Activated CD4-positive, alpha-beta T cell treated with anti-CD3 and anti-CD28 coated beads, Interleukin-2, Interleukin-6, amounts not matched to agents 100 ng/mL and 50 ng/mL, durations not matched to agents 16 hours and 8 hours (primary cell): ENCODE results near the gene SACM1L.
"Not testable (repeated sequence)": the region's sequence is repeated elsewhere in the genome, so short reads cannot be mapped to it uniquely, and the experiment has no call there.

Experiments used
- DNase-seq: peaks from one replicate; pipeline ENCODE4 v3.0.0-alpha.2; 2020

SACM1L gene

DNA sequence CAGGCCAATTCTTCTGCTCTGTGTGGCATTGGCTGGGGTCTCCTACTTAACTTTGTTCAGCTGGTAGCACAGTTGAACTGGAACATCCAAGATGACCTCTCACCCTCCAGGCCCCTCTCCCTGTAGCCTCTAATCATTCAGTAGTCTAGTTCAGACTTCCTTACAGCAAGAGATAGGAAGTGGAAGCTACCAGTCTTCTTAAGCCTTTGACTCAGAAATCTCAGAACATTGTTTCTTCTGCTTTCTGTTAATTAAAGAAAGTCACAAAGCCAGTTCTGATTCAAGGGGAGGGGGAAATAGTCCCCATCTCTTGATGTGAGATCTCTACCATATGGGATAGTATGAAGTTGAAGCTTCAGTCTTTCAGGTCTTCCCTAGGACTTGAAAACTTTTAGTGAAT lies 18.8 kb upstream of the SACM1L start:
- no peak for DNase-seq

DNA sequence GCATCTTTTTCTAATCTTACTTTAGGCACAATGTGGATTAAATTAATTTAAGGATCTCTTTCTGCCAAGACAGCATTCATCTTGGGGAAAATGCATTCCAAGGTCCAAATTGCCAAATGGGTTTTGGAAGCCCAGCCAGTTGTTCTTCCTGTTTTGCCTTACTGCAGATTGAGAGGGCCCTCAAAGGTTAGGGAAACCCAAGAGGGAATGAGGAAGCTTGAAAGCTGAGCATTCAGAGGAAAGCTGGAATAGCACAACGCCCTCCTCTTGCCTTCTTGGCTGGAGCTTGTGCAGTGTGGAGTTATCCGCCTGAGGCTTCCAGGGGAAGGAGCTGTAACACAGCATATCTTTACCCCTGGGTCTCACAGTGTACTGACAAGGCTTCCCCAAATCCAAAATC lies 18.2 kb upstream of the SACM1L start:
- DNase-seq: no peak

DNA sequence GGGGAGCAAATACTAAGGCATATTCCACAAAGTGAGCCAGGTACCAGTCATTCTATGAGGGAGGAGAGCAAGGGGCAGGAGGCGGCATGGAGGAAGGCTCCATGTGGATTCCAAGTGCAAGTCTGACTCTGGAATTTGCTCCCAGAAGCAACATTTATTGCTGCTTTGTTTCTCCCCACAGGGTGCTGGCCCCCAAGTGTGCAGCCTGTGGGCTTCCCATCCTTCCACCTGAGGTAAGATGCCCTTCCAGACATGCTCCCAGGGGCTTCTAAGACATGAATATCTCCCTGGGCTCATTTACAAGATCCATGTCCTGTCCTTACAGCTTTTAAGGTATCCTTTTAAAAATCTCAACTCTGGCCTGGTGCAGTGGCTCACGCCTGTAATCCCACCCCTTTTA lies 15.9 kb upstream of the SACM1L start:
- no peak for DNase-seq

DNA sequence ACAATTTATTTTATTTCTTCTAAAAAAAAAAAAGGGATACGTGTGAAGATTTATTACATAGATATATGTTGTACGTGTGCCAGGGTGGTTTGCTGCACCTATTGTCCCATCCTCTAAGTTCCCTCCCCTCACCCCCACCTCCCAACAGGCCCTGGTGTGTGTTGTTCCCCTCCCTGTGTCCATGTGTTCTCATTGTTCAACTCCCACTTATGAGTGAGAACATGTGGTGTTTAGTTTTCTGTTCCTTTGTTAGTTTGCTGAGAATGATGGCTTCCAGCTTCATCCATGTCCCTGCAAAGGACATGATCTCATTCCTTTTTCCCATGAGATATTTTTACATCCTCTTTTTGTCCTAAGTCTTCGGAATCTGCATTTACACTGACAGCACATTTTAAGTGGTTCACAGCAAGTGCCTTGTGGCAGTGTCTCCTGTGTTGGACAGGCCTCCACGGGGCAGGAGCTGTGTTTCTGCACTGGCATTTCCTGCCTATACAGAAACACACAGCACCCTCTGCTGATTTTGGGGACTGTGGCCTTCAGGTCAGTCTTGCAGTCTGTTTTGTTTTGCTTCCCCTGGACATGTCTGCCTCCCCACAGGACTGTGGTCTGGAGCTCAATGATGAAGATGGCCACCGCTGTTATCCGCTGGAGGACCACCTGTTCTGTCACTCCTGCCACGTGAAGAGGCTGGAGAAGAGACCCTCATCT lies 12.7 kb upstream of the SACM1L start:
- no peak for DNase-seq

DNA sequence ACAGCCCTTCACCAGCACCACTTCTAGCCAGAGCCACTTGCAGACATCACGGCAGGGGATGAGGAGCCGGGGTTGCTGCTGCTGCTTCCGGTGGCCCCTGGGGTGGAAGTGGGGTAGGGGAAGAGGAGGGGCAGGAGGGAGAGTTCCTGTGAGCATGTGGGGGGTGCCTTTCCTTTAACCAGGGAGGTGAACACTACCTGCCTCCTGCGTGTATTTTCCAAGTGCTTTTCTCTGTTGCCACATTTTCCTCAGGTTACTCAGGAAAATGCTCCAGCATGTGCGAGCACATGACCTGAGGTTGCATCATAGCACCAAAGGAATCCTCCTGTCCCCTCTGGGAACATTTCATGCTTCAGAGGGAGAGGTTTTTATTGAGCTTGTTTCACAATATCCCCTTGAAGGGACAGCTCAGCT lies 12.2 kb upstream of the SACM1L start:
- peak; percentile 64 for DNase-seq

DNA sequence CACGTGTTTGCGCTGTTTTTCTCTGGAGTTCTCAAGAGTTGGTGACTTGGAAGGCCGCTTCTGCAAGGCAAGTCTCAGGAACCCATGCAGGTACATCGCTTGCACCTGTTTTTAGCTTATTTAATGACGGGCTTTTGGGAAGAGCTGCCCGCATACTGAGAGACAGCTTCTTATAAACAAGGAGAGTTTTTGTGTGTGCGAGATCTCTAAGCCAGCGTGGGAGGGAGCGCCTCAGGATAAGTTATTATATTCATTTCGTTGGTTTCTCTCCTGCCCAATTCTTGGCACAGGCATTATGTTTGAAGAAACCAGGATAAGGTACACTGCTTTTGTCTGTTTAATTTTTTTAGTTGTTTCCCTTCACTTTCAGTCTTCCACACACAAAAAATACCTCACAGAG lies 11.4 kb upstream of the SACM1L start:
- no peak for DNase-seq

DNA sequence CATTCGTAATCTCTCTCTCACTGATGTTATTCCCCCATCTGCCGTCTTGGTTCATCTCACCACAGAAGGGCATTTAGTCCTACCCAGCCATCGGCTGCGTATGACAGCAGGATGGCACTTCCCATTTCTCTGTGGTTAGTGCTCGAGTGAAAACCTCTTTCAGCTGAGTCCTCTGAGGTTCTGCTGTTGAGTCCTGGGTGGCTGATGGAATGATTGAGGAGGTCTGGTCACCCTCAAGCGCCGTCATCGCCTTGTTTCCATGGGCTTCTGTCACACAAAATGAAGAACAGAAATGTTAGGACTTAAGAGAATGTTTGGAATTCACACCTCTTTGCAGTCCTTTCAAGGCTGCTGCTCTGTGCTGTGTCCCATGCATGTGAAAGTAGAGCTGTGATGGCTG lies 9.4 kb upstream of the SACM1L start:
- DNase-seq: no peak

DNA sequence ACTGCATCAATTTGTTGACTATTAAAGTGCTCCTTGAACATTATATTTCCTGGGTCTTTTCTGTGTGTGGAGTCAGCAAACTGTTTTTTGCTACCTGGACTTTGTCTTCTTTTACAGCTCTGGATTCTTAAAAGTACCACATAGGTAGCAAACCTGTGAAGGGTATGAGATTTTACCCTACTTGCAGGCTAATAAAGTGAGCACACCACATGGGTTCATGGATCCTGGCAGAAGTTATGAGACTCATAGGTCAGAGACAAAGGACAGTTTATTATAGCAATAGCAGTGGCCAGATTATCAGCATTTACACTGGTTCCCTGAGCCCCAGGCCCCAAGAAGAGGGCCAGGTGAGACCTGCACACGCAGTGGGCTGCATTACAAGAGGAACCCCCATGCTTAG lies 8.0 kb upstream of the SACM1L start:
- DNase-seq: no peak

DNA sequence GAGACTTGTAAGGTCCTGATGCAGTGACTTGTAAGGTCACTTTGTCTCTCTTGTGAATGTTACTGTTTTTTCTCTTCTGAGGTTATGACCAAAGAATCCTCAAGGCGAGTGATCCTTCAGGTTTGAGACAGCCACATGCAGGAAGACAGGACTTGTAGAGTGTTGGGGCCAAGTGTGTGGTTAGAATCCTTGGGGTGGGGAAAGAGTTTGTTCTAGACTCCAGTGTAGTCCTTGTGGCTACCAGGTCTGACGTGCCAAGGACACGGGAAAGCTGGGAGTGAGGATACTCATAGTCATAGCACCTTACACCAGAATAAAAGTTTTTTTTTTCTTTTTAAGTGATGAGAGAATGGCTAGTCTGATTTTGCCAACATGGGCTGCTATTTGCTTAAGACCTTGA lies 7.3 kb upstream of the SACM1L start:
- DNase-seq: no peak

DNA sequence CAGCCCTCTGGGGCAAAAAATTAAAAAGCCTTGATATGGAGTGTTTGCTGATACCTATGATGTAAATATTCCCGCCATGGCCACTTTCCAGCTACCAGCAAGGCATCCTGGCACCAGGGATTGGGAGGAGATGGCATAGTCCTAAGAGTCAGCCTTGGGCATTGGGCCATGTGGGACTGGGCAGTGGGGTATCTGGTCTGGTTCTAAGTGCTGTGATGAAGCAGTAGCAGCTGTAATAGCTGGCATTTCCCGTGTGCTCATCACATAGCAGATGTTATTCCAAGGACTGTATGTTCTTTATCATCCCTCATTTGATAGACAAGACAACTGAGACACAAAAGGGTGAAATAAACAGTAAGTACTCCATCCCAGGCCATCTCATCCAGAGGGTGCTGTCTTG lies 6.9 kb upstream of the SACM1L start:
- DNase-seq: no peak

DNA sequence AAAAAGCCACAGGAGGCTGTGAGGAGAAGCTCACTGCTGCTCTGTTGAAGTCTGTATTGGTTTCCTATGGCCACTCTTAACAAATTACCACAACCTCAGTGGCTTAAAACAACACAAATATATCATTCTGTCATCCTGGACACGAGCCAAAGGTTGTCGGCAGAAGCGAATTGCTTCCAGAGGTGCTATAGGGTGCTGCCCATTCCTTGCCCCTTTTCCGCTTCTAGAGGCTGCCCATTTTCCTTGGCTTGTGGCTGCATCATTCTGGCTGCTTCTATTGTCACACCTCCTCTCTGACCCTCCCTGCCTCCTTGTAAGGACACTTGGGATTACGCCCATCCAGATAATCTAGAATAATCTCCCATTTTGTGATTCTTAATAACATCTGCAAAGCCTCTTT lies 6.4 kb upstream of the SACM1L start:
- DNase-seq: no peak

DNA sequence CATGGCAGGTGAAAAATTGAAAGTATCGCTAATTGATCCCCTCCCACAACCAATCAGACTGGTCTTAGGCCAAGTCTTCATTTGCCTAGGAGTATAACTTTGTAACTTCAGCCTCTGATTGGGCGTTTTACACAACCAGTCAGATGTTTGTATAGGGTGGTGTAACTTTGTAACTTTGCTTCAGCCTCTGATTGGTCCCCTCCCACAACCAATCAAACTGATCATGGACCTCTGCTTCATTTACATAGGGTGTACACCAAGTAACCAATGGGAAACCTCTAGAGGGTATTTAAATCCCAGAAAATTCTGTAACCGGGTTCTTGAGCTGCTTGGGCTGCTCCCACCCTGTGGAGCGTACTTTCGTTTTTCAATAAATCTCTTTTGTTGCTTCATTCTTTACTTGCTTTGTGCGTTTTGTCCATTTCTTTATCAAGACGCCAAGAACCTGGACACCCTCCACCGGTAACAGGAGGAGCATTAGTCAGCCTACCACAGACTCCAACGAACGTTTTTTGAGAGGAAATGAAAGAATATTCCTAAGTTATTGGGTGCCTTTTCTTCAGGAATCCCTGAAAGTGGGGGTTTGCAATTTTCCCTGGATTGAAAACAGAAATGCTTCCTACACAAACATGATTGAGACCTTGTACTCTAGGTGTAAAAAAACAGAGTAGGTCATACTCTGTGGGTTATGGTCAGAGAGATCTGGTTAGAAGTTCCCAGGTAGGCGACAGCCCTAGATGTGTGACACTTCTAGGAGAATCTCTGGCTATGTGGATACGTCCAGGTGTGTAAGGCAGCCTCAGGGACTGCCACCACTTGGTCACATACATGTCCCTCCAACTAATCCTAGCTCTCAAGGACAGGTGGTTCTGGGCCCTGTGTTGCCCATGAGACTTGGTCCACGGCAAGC lies 5.5 kb upstream of the SACM1L start:
- DNase-seq: no peak

DNA sequence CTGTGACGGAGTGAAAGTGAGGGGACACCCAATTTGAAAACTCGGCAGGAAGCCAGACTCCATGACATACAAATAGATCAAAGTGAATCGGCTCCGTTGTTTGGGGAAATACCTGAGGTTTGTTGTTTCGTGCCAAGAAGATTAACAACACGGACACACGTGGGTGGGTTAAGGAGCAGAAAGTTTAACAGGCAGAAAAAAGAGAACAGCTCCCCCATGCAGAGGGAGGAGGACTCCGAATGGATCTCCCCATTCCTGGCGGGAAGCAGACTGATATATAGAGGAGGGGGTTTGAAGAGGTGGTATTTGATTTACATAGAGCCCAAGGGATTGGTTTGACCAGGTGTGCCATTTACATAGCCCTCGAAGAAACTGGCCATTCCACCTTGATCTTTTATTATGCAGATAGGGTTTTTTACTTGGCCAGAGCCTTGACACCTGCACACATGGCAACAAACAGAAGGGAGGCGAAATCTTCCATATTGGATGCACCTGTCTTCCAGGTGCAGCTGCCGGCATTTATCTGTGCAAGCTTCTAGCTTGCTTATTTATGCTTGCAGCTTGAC lies 4.8 kb upstream of the SACM1L start:
- no peak for DNase-seq

DNA sequence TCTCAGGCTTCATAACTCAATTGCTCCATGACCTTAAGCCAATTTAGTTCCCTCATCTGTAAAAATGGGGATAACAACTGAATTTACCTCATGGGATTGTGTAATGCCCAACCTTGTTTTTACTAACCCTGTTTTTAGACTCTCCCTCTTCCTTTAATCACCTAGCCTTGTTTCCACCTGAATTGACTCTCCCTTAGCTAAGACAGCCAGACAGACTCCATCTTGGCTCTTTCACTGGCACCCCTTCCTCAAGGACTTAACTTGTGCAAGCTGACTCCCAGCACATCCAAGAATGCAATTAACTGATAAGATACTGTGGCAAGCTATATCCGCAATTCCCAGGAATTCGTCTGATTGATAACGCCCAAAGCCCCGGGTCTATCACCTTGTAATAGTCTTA lies 3.5 kb upstream of the SACM1L start:
- not testable (repeated sequence) for DNase-seq

DNA sequence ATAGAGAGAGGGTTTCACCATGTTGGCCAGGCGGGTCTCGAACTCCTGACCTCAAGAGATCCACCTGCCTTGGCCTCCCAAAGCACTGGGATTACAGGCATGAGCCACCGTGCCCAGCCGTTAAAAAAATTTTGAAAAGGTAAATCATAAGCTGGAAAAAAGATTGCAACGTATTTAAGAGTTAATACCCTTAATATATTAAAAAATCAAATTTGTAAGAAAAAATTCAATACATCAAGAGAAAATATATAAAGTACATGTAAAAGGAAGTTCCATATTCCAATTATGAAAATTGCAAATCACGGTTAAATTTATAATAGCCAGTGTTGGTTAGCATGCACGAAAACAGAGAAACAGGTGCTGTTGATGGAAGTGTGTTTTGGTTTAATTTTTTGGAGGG lies 2.3 kb upstream of the SACM1L start:
- DNase-seq: no peak

DNA sequence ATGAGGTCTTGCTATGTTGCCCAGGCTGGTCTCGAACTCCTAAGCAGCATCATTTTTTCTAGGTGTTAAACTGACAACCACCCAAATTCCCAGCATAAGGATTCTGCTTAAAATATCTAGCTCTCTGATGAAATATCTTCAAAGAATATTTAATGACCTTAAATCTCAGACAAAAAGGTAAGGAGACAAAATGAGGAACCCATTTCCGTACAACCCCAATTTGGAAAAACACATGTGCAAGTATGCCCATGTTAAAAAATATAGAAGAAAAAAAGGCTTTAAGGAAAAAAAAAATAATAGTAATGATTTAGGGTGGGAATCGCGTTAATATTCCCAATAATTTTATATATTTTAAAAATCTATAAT lies 1.4 kb upstream of the SACM1L start:
- DNase-seq: no peak

DNA sequence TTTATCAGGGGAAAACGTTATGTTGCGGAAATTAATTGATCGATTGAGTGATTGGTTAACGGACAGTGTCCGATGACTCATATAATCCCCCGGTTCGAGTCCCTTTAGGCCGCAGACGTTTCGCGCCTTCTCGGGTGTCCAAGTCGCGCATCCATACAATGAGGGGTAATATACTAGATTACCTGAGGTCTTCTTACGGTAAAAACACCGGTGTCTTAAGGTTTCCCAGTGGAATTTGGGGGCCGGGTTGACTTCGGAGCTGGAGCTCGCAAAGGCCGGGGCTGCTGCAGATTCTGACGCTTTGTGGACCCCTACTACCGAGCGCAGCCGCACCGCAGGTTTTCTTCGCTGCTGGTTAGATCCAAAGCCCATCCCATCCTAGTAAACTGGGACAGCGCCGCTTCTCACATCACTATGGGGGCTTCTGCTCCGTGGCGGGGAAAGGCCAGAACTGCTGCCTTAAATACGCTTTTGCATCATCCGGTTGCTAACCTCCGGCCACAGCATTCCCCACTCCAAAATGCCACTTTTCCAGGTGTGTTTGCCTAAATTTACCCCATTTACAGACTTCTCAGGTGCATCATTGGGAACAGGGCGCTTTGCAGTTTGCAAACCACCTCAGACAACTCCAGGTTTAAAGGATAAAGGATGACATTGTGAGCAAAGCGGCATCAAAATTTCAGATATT lies 858 bp upstream of the SACM1L start:
- peak; percentile 68 for DNase-seq

DNA sequence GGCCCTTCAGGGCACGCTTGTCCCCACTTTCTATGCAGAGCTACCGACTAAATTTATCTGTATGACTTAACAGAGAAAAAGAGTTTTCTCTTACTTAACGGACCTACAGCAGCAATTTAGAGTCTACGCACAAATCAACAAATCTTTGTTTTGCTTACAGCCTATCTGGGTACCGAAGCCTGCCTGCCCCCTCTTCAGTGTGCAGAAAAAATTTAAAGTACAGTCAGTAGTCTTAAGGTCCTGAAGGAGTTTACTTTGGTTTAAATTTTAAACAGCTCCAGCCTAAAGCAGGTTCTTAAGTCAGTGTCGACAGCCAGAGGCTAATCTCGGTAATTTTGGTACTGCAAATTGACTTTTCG lies 570 bp downstream of the SACM1L start:
- DNase-seq: no peak

DNA sequence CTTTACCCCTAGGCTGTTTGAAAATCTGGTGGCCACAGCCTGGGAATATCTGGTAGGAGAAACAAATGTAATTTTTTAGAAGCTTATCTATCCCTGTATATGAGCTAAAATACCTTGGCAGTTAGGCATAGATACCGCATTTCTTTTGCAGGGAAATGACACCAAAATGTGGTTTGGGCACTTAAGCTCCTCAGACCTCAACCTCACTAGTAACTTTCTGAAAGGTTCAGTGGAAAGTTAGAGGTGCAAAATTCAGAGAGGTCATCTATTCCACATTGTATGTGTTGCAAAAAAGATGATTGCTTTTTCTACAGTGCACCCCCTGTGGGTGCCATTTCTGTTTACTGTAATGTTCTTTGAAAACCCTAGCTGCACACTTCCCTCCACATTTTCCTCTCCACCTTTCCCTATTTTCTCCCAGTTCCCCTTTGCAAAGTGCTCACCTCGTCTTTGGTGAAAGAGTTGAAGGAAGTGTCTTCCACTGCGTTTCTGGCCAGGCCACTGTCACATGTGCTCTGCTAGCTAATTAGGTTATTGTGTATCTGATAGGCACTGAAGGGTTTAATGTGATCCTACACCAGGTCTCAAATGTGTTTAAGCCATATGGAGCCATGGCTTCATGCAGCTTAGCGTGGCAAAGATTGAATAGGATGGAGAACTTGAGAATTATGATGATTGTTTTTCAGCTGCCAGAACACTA lies 1.3 kb downstream of the SACM1L start:
- DNase-seq: peak; percentile 67

DNA sequence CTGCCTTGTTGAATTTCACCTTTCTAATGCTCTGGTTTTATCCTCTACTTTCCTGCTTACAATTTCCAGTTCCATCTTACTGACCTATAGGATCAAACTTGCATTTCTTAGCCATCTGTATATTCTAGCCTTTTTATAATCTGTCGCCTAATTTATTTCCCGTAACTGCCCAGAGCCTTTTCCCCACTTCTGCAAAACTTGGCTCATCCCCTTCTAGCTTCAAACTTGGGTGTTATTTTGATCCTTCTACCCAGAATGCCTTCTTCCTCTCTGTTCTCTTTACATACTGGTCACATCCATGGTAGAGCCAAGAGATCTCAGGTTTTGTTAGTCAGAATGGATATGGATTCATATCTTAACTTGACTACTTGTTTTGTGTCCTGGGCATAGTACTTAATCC lies 2.6 kb downstream of the SACM1L start:
- no peak for DNase-seq

DNA sequence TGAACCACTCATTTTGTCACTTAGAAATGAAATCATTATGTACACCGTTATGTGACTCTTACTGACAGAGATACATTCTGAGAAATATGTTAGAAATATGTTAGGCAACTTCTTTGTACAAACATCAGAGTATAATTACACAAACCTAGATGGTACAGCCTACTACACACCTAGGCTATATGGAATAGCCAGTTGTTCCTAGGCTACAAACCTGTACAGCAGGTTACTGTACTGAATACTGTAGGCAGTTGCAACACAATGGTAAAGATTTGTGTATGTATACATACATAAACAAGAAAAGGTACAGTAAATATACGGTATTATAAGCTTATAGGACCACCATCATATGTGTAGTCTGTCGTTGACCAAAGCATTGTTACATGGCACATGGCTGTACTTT lies 3.7 kb downstream of the SACM1L start:
- no peak for DNase-seq

DNA sequence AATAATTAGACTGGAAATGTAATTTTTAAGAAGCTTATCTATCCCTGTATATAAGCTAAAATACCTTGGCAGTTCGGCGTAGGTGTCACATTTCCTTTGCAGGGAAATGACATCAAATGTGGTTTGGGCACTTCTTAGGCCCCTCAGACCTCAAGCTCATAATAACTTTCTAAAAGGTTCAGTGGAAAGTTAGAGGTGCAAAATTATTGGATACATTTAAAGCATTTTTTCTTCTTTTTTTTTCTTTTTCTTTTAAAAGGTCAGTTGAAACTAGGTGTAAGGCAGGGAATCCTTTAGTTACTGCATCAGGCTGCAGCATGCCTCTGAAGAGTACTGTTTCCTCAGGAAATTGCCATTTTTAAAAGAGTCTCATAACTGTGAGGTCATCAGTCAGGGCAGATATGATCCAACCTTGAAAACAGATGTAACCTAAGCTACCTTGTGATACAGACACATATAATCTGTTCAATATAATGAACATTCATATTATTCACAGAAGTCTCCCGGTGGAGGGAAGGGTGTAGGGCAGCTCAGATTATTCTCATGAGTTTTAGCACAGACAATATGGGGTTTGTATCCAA lies 4.8 kb downstream of the SACM1L start:
- DNase-seq: peak; percentile 61

DNA sequence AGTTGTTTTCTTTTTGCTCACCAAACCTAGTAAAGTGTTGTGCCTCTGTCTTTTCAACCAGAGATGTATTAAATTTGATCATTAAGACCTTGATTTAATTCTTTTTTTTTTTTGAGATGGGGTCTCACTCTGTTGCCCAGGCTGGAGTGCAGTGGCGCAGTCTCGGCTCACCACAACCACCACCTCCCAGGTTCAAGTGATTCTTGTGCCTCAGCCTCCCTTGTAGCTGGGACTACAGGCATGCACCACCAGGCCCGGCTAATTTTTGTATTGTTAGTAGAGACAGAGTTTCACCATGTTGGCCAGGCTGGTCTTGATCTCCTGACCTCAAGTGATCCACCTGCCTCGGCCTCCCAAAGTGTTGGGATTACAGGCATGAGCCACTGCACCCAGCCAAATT lies 6.0 kb downstream of the SACM1L start:
- DNase-seq: not testable (repeated sequence)
